ENCODE data around the gene DOCK4. TPM values are rescaled to one million over a fixed set of nuclear protein-coding genes. Genes with fewer than 3 reads are reported as not detected.
"Not testable (repeated sequence)": the region's sequence is repeated elsewhere in the genome, so short reads cannot be mapped to it uniquely, and the experiment has no call there.

The DOCK4 gene
- total RNA-seq, 1 donor from 2014 or later: 60.3 TPM

GRCh38 chr7:112128041-112128440 lies 78.2 kb downstream of the DOCK4 start:
- H3K9me3 Mint-ChIP-seq (ENCODE audit: unreplicated experiment); H3K36me3 Mint-ChIP-seq (ENCODE audit: unreplicated experiment); H3K27me3 Mint-ChIP-seq (ENCODE audit: unreplicated experiment); H3K27ac Mint-ChIP-seq (ENCODE audit: unreplicated experiment); DNase-seq; H3K4me3 Mint-ChIP-seq (ENCODE audit: unreplicated experiment): not testable (repeated sequence)
- H3K4me1 Mint-ChIP-seq (ENCODE audit: low read depth, unreplicated experiment): peaks cover 22% of the 10 kb centered on the region

- Mint-ChIP-seq H3K4me3 (ENCODE audit: unreplicated experiment) (no peak overlapping the region), H3K9me3 (ENCODE audit: unreplicated experiment) (peaks cover 4% of the 10 kb centered on the region), H3K4me1 (ENCODE audit: low read depth, unreplicated experiment) (peaks cover 6% of the 10 kb centered on the region), H3K27me3 (ENCODE audit: unreplicated experiment) (no peaks in the 10 kb centered on the region), H3K36me3 (ENCODE audit: unreplicated experiment) (peaks cover 4% of the 10 kb centered on the region), H3K27ac (ENCODE audit: unreplicated experiment) (no peak overlapping the region)
- DNase-seq: no peak
- TF ChIP-seq CTCF (IDR thresholded peaks at IDR 0.05; ENCODE audit: partially characterized antibody, unreplicated experiment): no peak
Observed at GRCh38 chr7:112125250-112125649, 80.9 kb downstream of the DOCK4 start.

- Mint-ChIP-seq H3K27ac (ENCODE audit: unreplicated experiment) (no peak overlapping the region), H3K36me3 (ENCODE audit: unreplicated experiment) (peaks cover 4% of the 10 kb centered on the region), H3K4me3 (ENCODE audit: unreplicated experiment) (no peak overlapping the region)
Observed at GRCh38 chr7:112124061-112124766, 82.0 kb downstream of the DOCK4 start.

DNA sequence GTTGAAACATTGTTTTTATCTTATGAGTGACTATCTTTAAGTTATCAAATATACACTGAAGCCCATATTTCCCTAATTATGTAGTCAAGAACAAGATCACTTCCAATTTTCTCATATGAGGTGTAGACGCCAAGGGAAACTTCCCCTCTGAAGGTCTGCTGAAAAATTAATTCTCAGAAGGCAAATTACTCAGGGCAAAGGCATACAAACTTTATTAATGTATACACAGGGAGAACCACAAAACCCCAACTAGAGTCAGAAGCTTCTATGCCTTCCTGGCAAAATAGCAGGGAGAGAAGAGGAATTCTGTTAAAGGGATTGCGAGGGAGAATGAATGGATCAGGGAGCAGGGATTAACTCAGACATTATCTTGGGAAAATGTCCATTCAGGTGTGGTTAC lies 83.4 kb downstream of the DOCK4 start:
- Mint-ChIP-seq H3K27me3 (ENCODE audit: unreplicated experiment) (no peaks in the 10 kb centered on the region), H3K4me3 (ENCODE audit: unreplicated experiment) (no peak overlapping the region), H3K36me3 (ENCODE audit: unreplicated experiment) (peaks cover 4% of the 10 kb centered on the region), H3K9me3 (ENCODE audit: unreplicated experiment) (peaks cover 2% of the 10 kb centered on the region), H3K27ac (ENCODE audit: unreplicated experiment) (no peak overlapping the region), H3K4me1 (ENCODE audit: low read depth, unreplicated experiment) (no peaks in the 10 kb centered on the region)
- no peak for DNase-seq
- no peak for TF ChIP-seq CTCF (IDR thresholded peaks at IDR 0.05; ENCODE audit: partially characterized antibody, unreplicated experiment)

More at GRCh38 chr7:112124061-112124766, 82.0 kb downstream of the DOCK4 start:
- H3K4me1 Mint-ChIP-seq (ENCODE audit: low read depth, unreplicated experiment): peaks cover 3% of the 10 kb centered on the region
- peaks cover 4% of the 10 kb centered on the region for H3K9me3 Mint-ChIP-seq (ENCODE audit: unreplicated experiment)
- no peak for TF ChIP-seq CTCF (IDR thresholded peaks at IDR 0.05; ENCODE audit: partially characterized antibody, unreplicated experiment)
- DNase-seq: no peak
- H3K27me3 Mint-ChIP-seq (ENCODE audit: unreplicated experiment): no peaks in the 10 kb centered on the region

- Mint-ChIP-seq H3K27ac (ENCODE audit: unreplicated experiment) (no peak overlapping the region), H3K4me1 (ENCODE audit: low read depth, unreplicated experiment) (no peaks in the 10 kb centered on the region), H3K27me3 (ENCODE audit: unreplicated experiment) (peaks cover 2% of the 10 kb centered on the region), H3K9me3 (ENCODE audit: unreplicated experiment) (peaks cover 2% of the 10 kb centered on the region), H3K36me3 (ENCODE audit: unreplicated experiment) (peaks cover 4% of the 10 kb centered on the region), H3K4me3 (ENCODE audit: unreplicated experiment) (no peak overlapping the region)
- TF ChIP-seq CTCF (IDR thresholded peaks at IDR 0.05; ENCODE audit: partially characterized antibody, unreplicated experiment): no peak
- no peak for DNase-seq
Observed at GRCh38 chr7:112122144-112122543, 84.1 kb downstream of the DOCK4 start.
